ENCODE data around the gene EXOSC2. TPM values are rescaled to one million over a fixed set of nuclear protein-coding genes. Genes with fewer than 3 reads are reported as not detected.

The EXOSC2 gene
- polyA plus RNA-seq, 1 donor from 2014 or later, result 36.3 TPM

GRCh38 chr9:130689572-130689936 lies 4.0 kb upstream of the EXOSC2 start:
- Histone ChIP-seq H2AFZ (ENCODE audit: low read depth, low read length) (no peak overlapping the region), H3K36me3 (ENCODE audit: insufficient read depth, low read length) (no peaks in the 10 kb centered on the region), H4K20me1 (ENCODE audit: insufficient read depth) (no peaks in the 10 kb centered on the region), H3K4me3 (ENCODE audit: low read length) (no peak overlapping the region), H3K9me3 (ENCODE audit: low read length) (peaks cover 5% of the 10 kb centered on the region), H3K27ac (ENCODE audit: low read length) (no peak overlapping the region), H3K27me3 (ENCODE audit: insufficient read depth, low read depth, low read length) (no peaks in the 10 kb centered on the region), H3K4me2 (ENCODE audit: low read length) (no peak overlapping the region), H3K9ac (ENCODE audit: low read length) (no peak overlapping the region), H3K79me2 (replicated peaks; ENCODE audit: insufficient read depth, low read length) (peaks cover 8% of the 10 kb centered on the region), H3K9me2 (ENCODE audit: insufficient read depth, low read length) (no peaks in the 10 kb centered on the region), H3F3A (ENCODE audit: insufficient read depth, low read length, poor library complexity, severe bottlenecking) (no peaks in the 10 kb centered on the region)
- TF ChIP-seq SMC3 (conservative IDR thresholded peaks at IDR 0.05; ENCODE audit: poor library complexity) (no peak), EP300 (conservative IDR thresholded peaks at IDR 0.05; ENCODE audit: poor library complexity, severe bottlenecking) (no peak), RAD21 (conservative IDR thresholded peaks at IDR 0.05) (no peak), EZH2 (IDR thresholded peaks at IDR 0.05; ENCODE audit: borderline replicate concordance, insufficient read depth, low read length, poor library complexity, severe bottlenecking) (no peak), MXI1 (conservative IDR thresholded peaks at IDR 0.05; ENCODE audit: poor library complexity, severe bottlenecking) (no peak), CTCF (IDR thresholded peaks at IDR 0.05; ENCODE audit: poor library complexity, severe bottlenecking) (no peak), POLR2AphosphoS5 (IDR thresholded peaks at IDR 0.05) (no peak), REST (IDR thresholded peaks at IDR 0.05; ENCODE audit: borderline replicate concordance) (no peak), TAF1 (IDR thresholded peaks at IDR 0.05; ENCODE audit: low read depth) (no peak)

- H3F3A ChIP-seq (ENCODE audit: insufficient read depth, low read length, poor library complexity, severe bottlenecking), result no peaks in the 10 kb centered on the region
- TF ChIP-seq MXI1 (conservative IDR thresholded peaks at IDR 0.05; ENCODE audit: poor library complexity, severe bottlenecking) (no peak), CTCF (IDR thresholded peaks at IDR 0.05; ENCODE audit: poor library complexity, severe bottlenecking) (no peak), SMC3 (conservative IDR thresholded peaks at IDR 0.05; ENCODE audit: poor library complexity) (no peak), TAF1 (IDR thresholded peaks at IDR 0.05; ENCODE audit: low read depth) (no peak), REST (IDR thresholded peaks at IDR 0.05; ENCODE audit: borderline replicate concordance) (no peak), EP300 (conservative IDR thresholded peaks at IDR 0.05; ENCODE audit: poor library complexity, severe bottlenecking) (no peak)
- no peaks in the 10 kb centered on the region for H3K9me2 ChIP-seq (ENCODE audit: insufficient read depth, low read length)
- H2AFZ ChIP-seq (ENCODE audit: low read depth, low read length), result no peak overlapping the region
- H3K36me3 ChIP-seq (ENCODE audit: insufficient read depth, low read length), result no peaks in the 10 kb centered on the region
- no peak overlapping the region for H3K4me3 ChIP-seq (ENCODE audit: low read length)
- peaks cover 14% of the 10 kb centered on the region for H3K79me2 ChIP-seq (replicated peaks; ENCODE audit: insufficient read depth, low read length)
- H3K27ac ChIP-seq (ENCODE audit: low read length), result no peak overlapping the region
- no peaks in the 10 kb centered on the region for H4K20me1 ChIP-seq (ENCODE audit: insufficient read depth)
- no peak overlapping the region for H3K4me2 ChIP-seq (ENCODE audit: low read length)
- H3K9me3 ChIP-seq (ENCODE audit: low read length), result peaks cover 1% of the 10 kb centered on the region
- H3K9ac ChIP-seq (ENCODE audit: low read length), result no peak overlapping the region
- H3K27me3 ChIP-seq (ENCODE audit: insufficient read depth, low read depth, low read length), result no peaks in the 10 kb centered on the region
Measured at GRCh38 chr9:130689937-130690700, 3.5 kb upstream of the EXOSC2 start.
